ENCODE measurements around the gene TUBGCP6. TPM values are rescaled to one million over a fixed set of nuclear protein-coding genes. Genes with fewer than 3 reads are reported as not detected.

The TUBGCP6 gene
- total and polyA plus RNA-seq, 8 donors: 37.8 to 112 (median 50.2) TPM

DNA sequence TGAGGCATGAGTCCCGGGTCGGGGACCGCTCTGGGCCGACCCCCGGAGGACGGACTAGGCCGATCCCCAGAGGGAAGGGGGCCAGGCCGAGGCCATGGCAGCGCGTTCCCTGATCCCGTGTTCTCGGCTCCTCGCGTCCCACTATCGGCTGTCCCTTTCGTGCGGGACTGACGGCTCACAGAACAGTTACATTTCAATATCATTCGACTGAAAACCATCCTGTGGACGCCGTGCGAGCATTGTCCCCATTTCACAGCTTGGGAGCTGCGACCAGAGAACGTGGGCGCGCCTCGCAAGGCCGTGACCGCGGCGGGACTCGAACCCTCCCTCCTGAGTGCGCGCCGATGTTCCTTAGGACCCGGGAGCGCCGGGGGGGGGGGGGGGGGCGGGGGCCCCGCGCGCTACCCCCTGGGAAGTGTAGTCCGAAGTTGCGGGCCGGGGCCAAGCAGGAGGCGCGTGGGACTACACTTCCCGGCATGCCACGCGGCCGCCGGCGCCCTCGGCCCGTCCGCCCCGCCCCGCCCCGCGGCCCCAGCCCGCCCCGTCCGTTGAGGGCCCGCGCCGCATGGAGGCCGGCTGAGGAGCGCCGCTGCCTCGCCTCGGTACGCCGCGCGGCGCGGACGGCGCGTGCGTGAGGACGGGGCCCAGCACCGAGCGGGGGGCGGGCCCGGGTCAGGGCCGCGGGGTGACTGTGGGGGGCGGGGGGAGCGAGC, 59.3 kb downstream of the TUBGCP6 start, which contains the start of gene TRABD:
Gene TRABD, plus strand, starts transcription at position 539 of the 713 bp plus-strand sequence. CDS start 7,148 bp downstream, outside the sequence.
- Histone ChIP-seq H3K27ac (peak within 1 kb of the TSS; percentile 71 to 89 (median 85)), H3K27me3 (peaks cover 0 to 3% (median 0%) of the 10 kb centered on the region in 3 donors), H3K9me3 (no peaks in the 10 kb centered on the region), H3K36me3 (peaks cover 0 to 5% (median 0%) of the 10 kb centered on the region in 4 donors), H3K4me1 (peaks cover 42 to 78% (median 76%) of the 10 kb centered on the region in 4 donors), H3K4me3 (peak within 1 kb of the TSS; percentile 72 to 90 (median 74))
- DNase-seq: peak; percentile 92 to 97
- TF ChIP-seq, protein P1, sequence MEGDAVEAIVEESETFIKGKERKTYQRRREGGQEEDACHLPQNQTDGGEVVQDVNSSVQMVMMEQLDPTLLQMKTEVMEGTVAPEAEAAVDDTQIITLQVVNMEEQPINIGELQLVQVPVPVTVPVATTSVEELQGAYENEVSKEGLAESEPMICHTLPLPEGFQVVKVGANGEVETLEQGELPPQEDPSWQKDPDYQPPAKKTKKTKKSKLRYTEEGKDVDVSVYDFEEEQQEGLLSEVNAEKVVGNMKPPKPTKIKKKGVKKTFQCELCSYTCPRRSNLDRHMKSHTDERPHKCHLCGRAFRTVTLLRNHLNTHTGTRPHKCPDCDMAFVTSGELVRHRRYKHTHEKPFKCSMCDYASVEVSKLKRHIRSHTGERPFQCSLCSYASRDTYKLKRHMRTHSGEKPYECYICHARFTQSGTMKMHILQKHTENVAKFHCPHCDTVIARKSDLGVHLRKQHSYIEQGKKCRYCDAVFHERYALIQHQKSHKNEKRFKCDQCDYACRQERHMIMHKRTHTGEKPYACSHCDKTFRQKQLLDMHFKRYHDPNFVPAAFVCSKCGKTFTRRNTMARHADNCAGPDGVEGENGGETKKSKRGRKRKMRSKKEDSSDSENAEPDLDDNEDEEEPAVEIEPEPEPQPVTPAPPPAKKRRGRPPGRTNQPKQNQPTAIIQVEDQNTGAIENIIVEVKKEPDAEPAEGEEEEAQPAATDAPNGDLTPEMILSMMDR (IDR thresholded peaks at IDR 0.05): no peak
- TF ChIP-seq POLR2AphosphoS5 (IDR thresholded peaks at IDR 0.05) (peak in 1 of 3 donors; percentile 4), EP300 (IDR thresholded peaks at IDR 0.05) (no peak), POLR2A (IDR thresholded peaks at IDR 0.05) (no peak)
- intact Hi-C loops (cut with DNase I; ENCODE audit: low total_unique reads): no loop called here
- 2 to 3% (median 2%) methylated on average over 28 to 74 of the region's 90 CpGs for WGBS, 5 donors

DNA sequence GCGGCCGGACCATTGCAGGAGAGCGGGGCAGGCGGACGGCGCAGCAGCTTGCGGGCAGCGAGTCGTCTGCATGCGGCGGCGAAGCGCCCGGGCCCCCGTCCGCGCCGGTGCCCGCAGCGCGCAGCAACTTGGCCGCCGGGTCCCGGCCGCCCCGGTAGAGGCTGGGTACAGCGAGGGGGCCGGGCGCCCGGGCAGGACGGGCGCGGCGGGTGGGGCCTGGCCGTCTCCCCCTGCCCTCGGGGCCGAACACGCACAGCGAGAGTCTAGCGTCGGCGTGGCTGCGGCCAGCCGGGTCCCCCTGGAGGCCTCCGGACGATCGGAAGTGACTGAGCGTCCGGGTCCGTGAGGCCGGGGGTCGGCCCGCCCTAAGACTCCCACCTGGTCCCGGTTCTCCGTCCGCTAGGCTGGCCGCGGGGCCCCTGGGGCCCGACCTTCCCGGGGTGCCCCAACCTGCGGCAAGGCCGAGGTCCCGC, 59.9 kb downstream of the TUBGCP6 start:
- no peak for DNase-seq
- intact Hi-C loops (cut with DNase I; ENCODE audit: low total_unique reads): no loop called here
- Histone ChIP-seq H3K27ac (peak overlapping the region in 4 of 5 donors; percentile 43 to 89 (median 66)), H3K9me3 (no peaks in the 10 kb centered on the region), H3K36me3 (peaks cover 0 to 5% (median 0%) of the 10 kb centered on the region in 4 donors), H3K4me3 (peak overlapping the region; percentile 72 to 90 (median 74)), H3K4me1 (peaks cover 36 to 72% (median 70%) of the 10 kb centered on the region in 4 donors), H3K27me3 (peaks cover 0 to 8% (median 0%) of the 10 kb centered on the region in 3 donors)
- 16 to 36% (median 27%) methylated on average over 22 to 63 of the region's 63 CpGs for WGBS, 5 donors
- TF ChIP-seq POLR2AphosphoS5 (IDR thresholded peaks at IDR 0.05) (no peak), EP300 (IDR thresholded peaks at IDR 0.05) (no peak), POLR2A (IDR thresholded peaks at IDR 0.05) (no peak)
- TF ChIP-seq, protein P1 (IDR thresholded peaks at IDR 0.05): no peak

DNA sequence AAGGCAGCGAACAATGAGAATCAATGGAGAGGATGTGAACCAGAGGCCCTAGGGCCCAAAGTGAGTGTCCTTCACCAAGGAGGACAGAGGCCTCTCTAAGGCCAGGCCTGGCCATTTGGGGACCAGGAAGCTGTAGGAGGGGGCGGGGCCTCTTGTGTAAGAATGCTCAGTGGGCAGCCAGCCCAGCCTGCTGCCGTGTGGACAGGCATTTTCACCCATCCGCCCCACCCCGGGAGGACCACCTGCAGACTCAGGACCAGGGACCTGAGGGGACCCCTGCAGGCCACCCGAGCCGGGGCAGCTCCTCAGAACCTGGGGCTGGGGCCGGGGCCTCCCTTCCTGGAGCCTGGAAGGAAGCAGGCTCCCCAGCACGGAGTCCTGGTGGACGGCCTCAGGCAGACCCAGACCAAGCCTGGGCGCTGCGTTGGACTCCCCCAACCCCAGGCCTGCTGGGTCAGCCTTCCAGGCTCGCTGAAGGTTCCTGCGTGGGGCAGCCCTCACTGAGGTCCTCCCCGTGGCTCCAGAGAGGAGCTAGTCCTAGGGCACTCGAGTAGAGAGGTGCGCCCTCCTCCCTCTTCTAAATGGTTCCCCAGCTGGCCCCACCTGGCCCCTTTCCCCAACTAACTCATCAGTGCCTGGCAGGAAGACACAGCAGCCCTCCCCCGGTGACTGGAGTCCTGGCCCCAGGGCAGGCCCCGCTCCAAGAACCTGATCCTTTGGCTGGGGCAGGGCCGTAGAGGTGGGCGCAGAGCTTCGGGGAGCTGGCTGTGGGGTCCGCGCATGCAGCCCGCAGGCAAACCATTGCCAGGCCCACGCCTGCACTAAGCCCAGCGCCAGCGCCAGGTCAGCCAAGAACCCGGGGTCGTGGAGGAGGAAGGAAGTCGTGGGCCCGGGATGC, 60.6 kb downstream of the TUBGCP6 start:
- H3K4me1 ChIP-seq: peaks cover 30 to 65% (median 63%) of the 10 kb centered on the region in 4 donors
- intact Hi-C loops (cut with DNase I; ENCODE audit: low total_unique reads): no loop called here
- WGBS, 5 donors: 46 to 57% (median 53%) methylated on average over 21 to 32 of the region's 32 CpGs
- peaks cover 0 to 5% (median 0%) of the 10 kb centered on the region in 4 donors for H3K36me3 ChIP-seq
- peaks cover 0 to 15% (median 0%) of the 10 kb centered on the region in 3 donors for H3K27me3 ChIP-seq
- TF ChIP-seq POLR2A (IDR thresholded peaks at IDR 0.05): no peak
- no peak for TF ChIP-seq EP300 (IDR thresholded peaks at IDR 0.05)
- TF ChIP-seq, protein P1 (IDR thresholded peaks at IDR 0.05): no peak
- TF ChIP-seq POLR2AphosphoS5 (IDR thresholded peaks at IDR 0.05): no peak
- peak overlapping the region; percentile 15 to 89 (median 59) for H3K27ac ChIP-seq
- DNase-seq: peak; percentile 81 to 90
- H3K9me3 ChIP-seq: no peaks in the 10 kb centered on the region
- peak overlapping the region; percentile 72 to 90 (median 74) for H3K4me3 ChIP-seq

Measured in stomach (tissue), 9 donors.